GM23248 (cell line): Measurements from ENCODE around the gene JAGN1.

Experiments
- EZH2 ChIP-seq: fragments of 200-600 bp; sonication (generic); IDR thresholded peaks from 2 replicates; pipeline ENCODE4 v1.6.1; 2018; ENCODE audit warnings: antibody characterized with exemption, mild to moderate bottlenecking; ENCODE audit not compliant: insufficient read depth, poor library complexity, severe bottlenecking
- EZH2phosphoT487 ChIP-seq: fragments of 200-600 bp; sonication (generic); IDR thresholded peaks from 2 replicates; pipeline ENCODE4 v1.6.1; 2018; ENCODE audit warnings: antibody characterized with exemption, moderate library complexity, mild to moderate bottlenecking, low read depth; ENCODE audit not compliant: insufficient read depth

GRCh38 chr3:9934993-9935392 is 44.6 kb downstream of the JAGN1 start:
- TF ChIP-seq EZH2phosphoT487 (no peak), EZH2 (no peak)
